CD4-positive, alpha-beta T cell (primary cell): ENCODE results near the gene CORIN. TPM values are rescaled to one million over a fixed set of nuclear protein-coding genes. Genes with fewer than 3 reads are reported as not detected.

ENCODE experiments used
- ATAC-seq: fragments of 200-7000 bp; cut with Tn5 transposase; one replicate; pipeline ENCODE4 v1.10.0; 2022; ENCODE audit warnings: mild to moderate bottlenecking; ENCODE audit not compliant: poor library complexity
- CTCF ChIA-PET: fragments of 350-600 bp; sonication (Branson Sonifier 250); formaldehyde crosslinking; loops from one replicate; lab custom pipeline; 2021; ENCODE audit warnings: antibody characterized with exemption, inconsistent platforms; lab: Charles Lee
- POLR2A ChIA-PET: fragments of 350-600 bp; sonication (Branson Sonifier 250); formaldehyde crosslinking; loops from one replicate; lab custom pipeline; 2021; ENCODE audit warnings: antibody characterized with exemption, inconsistent platforms; lab: Charles Lee
- DNase-seq, 14 experiments: peaks; one replicate each; pipeline ENCODE4 v3.0.0-alpha.2; 2013 to 2020; ENCODE audit warnings: mixed read lengths in 2 of 14
- H3K27ac ChIP-seq, 2 donors: one replicate each; pipeline versions ENCODE4 v1.5.1 to v1.7.0; 2013; ENCODE audit warnings: low read length in 2 of 2, low read depth in 1 of 2, mild to moderate bottlenecking in 1 of 2
- H3K27me3 ChIP-seq, 2 experiments: 1 replicate in 1 of 2; 2 replicates in 1 of 2; pipeline versions ENCODE4 v1.6.1 to v1.7.0; 2013; ENCODE audit warnings: low read length in 2 of 2, control low read depth in 1 of 2, mild to moderate bottlenecking in 1 of 2, moderate library complexity in 1 of 2; ENCODE audit not compliant: insufficient read depth in 2 of 2, control insufficient read depth in 1 of 2
- H3K36me3 ChIP-seq: one replicate; pipeline ENCODE4 v1.6.1; 2013; ENCODE audit warnings: low read length, control low read depth; ENCODE audit not compliant: insufficient read depth
- H3K4me1 ChIP-seq: one replicate; pipeline ENCODE4 v1.6.1; 2013; ENCODE audit warnings: low read length, control low read depth; ENCODE audit not compliant: insufficient read depth
- H3K4me3 ChIP-seq: one replicate; pipeline ENCODE4 v1.5.1; 2013; ENCODE audit warnings: mild to moderate bottlenecking, low read length, moderate library complexity
- H3K9me3 ChIP-seq, 2 experiments: 1 replicate in 1 of 2; 2 replicates in 1 of 2; pipeline versions ENCODE4 v1.6.1 to v1.7.0; 2013; ENCODE audit warnings: low read length in 2 of 2, mild to moderate bottlenecking in 2 of 2, control low read depth in 1 of 2, moderate library complexity in 1 of 2; ENCODE audit not compliant: control insufficient read depth in 1 of 2, insufficient read depth in 1 of 2
- H3K27ac Mint-ChIP-seq: one replicate; pipeline ENCODE4 v1.8.0; 2020; ENCODE audit warnings: mixed read lengths
- H3K27me3 Mint-ChIP-seq: one replicate; pipeline ENCODE4 v1.8.0; 2021; ENCODE audit warnings: mixed read lengths
- H3K36me3 Mint-ChIP-seq: one replicate; pipeline ENCODE4 v1.8.0; 2021; ENCODE audit warnings: low read depth, mixed read lengths
- H3K4me1 Mint-ChIP-seq: one replicate; pipeline ENCODE4 v1.8.0; 2021; ENCODE audit warnings: low read depth, mixed read lengths
- H3K4me3 Mint-ChIP-seq: one replicate; pipeline ENCODE4 v1.8.0; 2020; ENCODE audit warnings: mild to moderate bottlenecking, mixed read lengths
- H3K9me3 Mint-ChIP-seq: one replicate; pipeline ENCODE4 v1.8.0; 2020; ENCODE audit warnings: mixed read lengths
- CTCF ChIP-seq: fragments of 200-600 bp; IDR thresholded peaks from one replicate; pipeline ENCODE4 v1.8.0; 2022; ENCODE audit warnings: antibody characterized with exemption, mild to moderate bottlenecking
- intact Hi-C, 2 experiments: fragments of 100-400 bp; cut with DNase I in 1 of 2; cut with micrococcal nuclease in 1 of 2; formaldehyde crosslinking; loops; one replicate each; pipeline versions ENCODE4 v1.15.1 to v1.9.0; 2023 to 2025; cut with DNase I, micrococcal nuclease
- total RNA-seq, 174 experiments: library from RNA in 2 of 174; stranded (reverse) in 2 of 174; gene quantifications; one replicate each; pipeline ENCODE4 v1.2.3 and lab custom pipeline; 2021 to 2026

The CORIN gene
- total RNA-seq, 2 experiments from 2014 or later = 0.14 TPM; not detected in 1

- ATAC-seq (no peak), DNase-seq (no peak)
- Mint-ChIP-seq H3K4me3 (no peak overlapping the region), H3K4me1 (no peaks in the 10 kb centered on the region), H3K27ac (no peak overlapping the region), H3K36me3 (no peaks in the 10 kb centered on the region), H3K9me3 (no peaks in the 10 kb centered on the region), H3K27me3 (peaks cover 33% of the 10 kb centered on the region)
- H3K27me3 ChIP-seq = peaks cover 0 to 8% of the 10 kb centered on the region in 2 experiments
- H3K27ac ChIP-seq = no peak overlapping the region
- no peaks in the 10 kb centered on the region for H3K9me3 ChIP-seq
- ChIA-PET CTCF (no interaction called here), POLR2A (no interaction called here)
- H3K4me3 ChIP-seq = no peak overlapping the region
- TF ChIP-seq CTCF = no peak
- H3K36me3 ChIP-seq = no peaks in the 10 kb centered on the region
- H3K4me1 ChIP-seq = no peaks in the 10 kb centered on the region
- intact Hi-C loops = no loop called here
These were observed 23.1 kb downstream of the CORIN start for GRCh38 chr4:47814618-47815295.

- intact Hi-C loops = no loop called here
- no peak overlapping the region for H3K4me3 ChIP-seq
- Mint-ChIP-seq H3K4me1 (no peaks in the 10 kb centered on the region), H3K27ac (no peak overlapping the region), H3K4me3 (no peak overlapping the region), H3K27me3 (peaks cover 23% of the 10 kb centered on the region), H3K9me3 (no peaks in the 10 kb centered on the region), H3K36me3 (no peaks in the 10 kb centered on the region)
- no peaks in the 10 kb centered on the region for H3K4me1 ChIP-seq
- ChIA-PET POLR2A (no interaction called here), CTCF (no interaction called here)
- H3K27me3 ChIP-seq = peaks cover 0 to 4% of the 10 kb centered on the region in 2 experiments
- no peak for TF ChIP-seq CTCF
- ATAC-seq = no peak
- H3K36me3 ChIP-seq = no peaks in the 10 kb centered on the region
- H3K9me3 ChIP-seq = no peaks in the 10 kb centered on the region
- H3K27ac ChIP-seq = no peak overlapping the region
- no peak for DNase-seq
These were observed 28.1 kb downstream of the CORIN start for GRCh38 chr4:47809654-47810203.

GRCh38 chr4:47804598-47804997 is 33.3 kb downstream of the CORIN start:
- no peaks in the 10 kb centered on the region for H3K27me3 ChIP-seq
- ATAC-seq (no peak), DNase-seq (no peak)
- H3K27ac Mint-ChIP-seq = no peak overlapping the region
- TF ChIP-seq CTCF = no peak
- intact Hi-C loops = no loop called here
- no peak overlapping the region for H3K27ac ChIP-seq
- ChIA-PET CTCF (no interaction called here), POLR2A (no interaction called here)
- no peaks in the 10 kb centered on the region for H3K27me3 Mint-ChIP-seq
- H3K4me3 Mint-ChIP-seq = no peak overlapping the region
- H3K9me3 Mint-ChIP-seq = peaks cover 4% of the 10 kb centered on the region
- no peaks in the 10 kb centered on the region for H3K36me3 ChIP-seq
- H3K4me1 Mint-ChIP-seq = no peaks in the 10 kb centered on the region
- H3K36me3 Mint-ChIP-seq = no peaks in the 10 kb centered on the region
- no peaks in the 10 kb centered on the region for H3K4me1 ChIP-seq
- H3K4me3 ChIP-seq = no peak overlapping the region
- H3K9me3 ChIP-seq = no peaks in the 10 kb centered on the region
